ENCODE measurements around the gene REEP1. TPM values are rescaled to one million over a fixed set of nuclear protein-coding genes. Genes with fewer than 3 reads are reported as not detected.

Gene REEP1
- total and polyA plus RNA-seq, 9 of the 15 experiments (the other 6 are each of a cell fraction or from before 2014, with no cell fraction given), result 0.11 to 0.67 (median 0.13) TPM

GRCh38 chr2:86216575-86217555 lies 120.6 kb downstream of the REEP1 start (continued):
- TF ChIP-seq GATA2 (CRISPR knock-in tag; IDR thresholded peaks at IDR 0.05) (no peak), ZBTB26 (CRISPR knock-in tag; IDR thresholded peaks at IDR 0.05) (no peak), E2F1 (CRISPR knock-in tag; IDR thresholded peaks at IDR 0.05) (no peak), STAT5A (IDR thresholded peaks at IDR 0.05; ENCODE audit: borderline replicate concordance, low read length) (peak; percentile 53; the same call in 1 of the 2 replicates), ZHX1 (conservative IDR thresholded peaks at IDR 0.05; ENCODE audit: low read length) (no peak), RFX1 (IDR thresholded peaks at IDR 0.05) (no peak), FOXK2 (conservative IDR thresholded peaks at IDR 0.05 in 1 of 2, IDR thresholded peaks at IDR 0.05 in 1 of 2; ENCODE audit: low read depth in 2 of 2) (peak; percentile 14 to 53; a peak in 3 of 4 replicates), ZNF274 (IDR thresholded peaks at IDR 0.05; ENCODE audit: borderline replicate concordance, low read depth, low read length) (no peak), MIER1 (IDR thresholded peaks at IDR 0.05; ENCODE audit: low read depth) (no peak), POLR2H (tag; IDR thresholded peaks at IDR 0.05; ENCODE audit: low read depth) (no peak), ZNF668 (CRISPR knock-in tag; IDR thresholded peaks at IDR 0.05) (no peak), KAT2B (IDR thresholded peaks at IDR 0.05; ENCODE audit: low read depth, low read length) (no peak), THAP12 (CRISPR knock-in tag; IDR thresholded peaks at IDR 0.05) (no peak), SIN3A (IDR thresholded peaks at IDR 0.05; ENCODE audit: borderline replicate concordance in 2 of 2, control insufficient read depth in 1 of 2, low read depth in 2 of 2, low read length in 2 of 2) (no peak), DNMT1 (IDR thresholded peaks at IDR 0.05) (no peak), ZFP91 (CRISPR knock-in tag; IDR thresholded peaks at IDR 0.05) (0 out of 2 replicates have a peak, but pooled peaks have one; percentile 26), ATF7 (IDR thresholded peaks at IDR 0.05) (peak; percentile 12; the same call in 1 of the 2 replicates)
